ENCODE measurements around the gene ANAPC5. TPM values are rescaled to one million over a fixed set of nuclear protein-coding genes. Genes with fewer than 3 reads are reported as not detected.
A peak's percentile ranks its signal among the peaks of the same experiment; 100 is the strongest.
"Not testable (repeated sequence)": the region's sequence is repeated elsewhere in the genome, so short reads cannot be mapped to it uniquely, and the experiment has no call there.

ANAPC5 gene
- polyA plus RNA-seq, 1 experiment = 146 TPM

DNA sequence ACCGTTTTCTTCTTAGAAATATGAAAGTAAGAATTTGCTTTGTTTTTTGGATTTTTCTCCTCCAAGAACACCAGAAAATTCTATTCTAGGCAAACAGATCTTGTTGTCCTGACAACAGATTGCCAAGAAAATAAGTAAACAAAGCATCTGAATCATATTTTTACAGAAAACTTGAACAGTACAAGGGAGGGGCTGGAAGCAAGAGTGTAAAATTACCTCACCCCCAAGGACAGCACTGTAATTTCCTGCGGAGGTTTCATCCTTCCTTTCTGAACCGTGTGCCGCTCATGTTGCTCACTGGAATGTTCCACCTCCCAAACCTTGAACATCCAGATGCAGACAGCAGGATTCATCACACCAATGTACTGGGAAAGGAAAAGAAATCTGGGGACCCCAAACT lies 50.3 kb downstream of the ANAPC5 start:
- ChIA-PET CTCF (interaction anchor here (1.0 kb wide), 1 partner anchor 33 kb away, joined by 5 read pairs; no protein-coding TSS in a partner anchor), POLR2A (no interaction called here)
- Histone ChIP-seq H3K27me3 (ENCODE audit: control insufficient read depth, insufficient read depth, low read length) (no peaks in the 10 kb centered on the region), H3K27ac (ENCODE audit: low read depth, low read length) (no peak overlapping the region), H3K9me3 (ENCODE audit: control insufficient read depth, insufficient read depth, low read length) (no peaks in the 10 kb centered on the region), H3K4me3 (ENCODE audit: low read depth, low read length) (no peak overlapping the region)
- DNase-seq (ENCODE audit: low read depth, low spot score) = no peak
- TF ChIP-seq, protein P1, sequence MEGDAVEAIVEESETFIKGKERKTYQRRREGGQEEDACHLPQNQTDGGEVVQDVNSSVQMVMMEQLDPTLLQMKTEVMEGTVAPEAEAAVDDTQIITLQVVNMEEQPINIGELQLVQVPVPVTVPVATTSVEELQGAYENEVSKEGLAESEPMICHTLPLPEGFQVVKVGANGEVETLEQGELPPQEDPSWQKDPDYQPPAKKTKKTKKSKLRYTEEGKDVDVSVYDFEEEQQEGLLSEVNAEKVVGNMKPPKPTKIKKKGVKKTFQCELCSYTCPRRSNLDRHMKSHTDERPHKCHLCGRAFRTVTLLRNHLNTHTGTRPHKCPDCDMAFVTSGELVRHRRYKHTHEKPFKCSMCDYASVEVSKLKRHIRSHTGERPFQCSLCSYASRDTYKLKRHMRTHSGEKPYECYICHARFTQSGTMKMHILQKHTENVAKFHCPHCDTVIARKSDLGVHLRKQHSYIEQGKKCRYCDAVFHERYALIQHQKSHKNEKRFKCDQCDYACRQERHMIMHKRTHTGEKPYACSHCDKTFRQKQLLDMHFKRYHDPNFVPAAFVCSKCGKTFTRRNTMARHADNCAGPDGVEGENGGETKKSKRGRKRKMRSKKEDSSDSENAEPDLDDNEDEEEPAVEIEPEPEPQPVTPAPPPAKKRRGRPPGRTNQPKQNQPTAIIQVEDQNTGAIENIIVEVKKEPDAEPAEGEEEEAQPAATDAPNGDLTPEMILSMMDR (IDR thresholded peaks at IDR 0.05; ENCODE audit: low read depth, low read length) = no peak

DNA sequence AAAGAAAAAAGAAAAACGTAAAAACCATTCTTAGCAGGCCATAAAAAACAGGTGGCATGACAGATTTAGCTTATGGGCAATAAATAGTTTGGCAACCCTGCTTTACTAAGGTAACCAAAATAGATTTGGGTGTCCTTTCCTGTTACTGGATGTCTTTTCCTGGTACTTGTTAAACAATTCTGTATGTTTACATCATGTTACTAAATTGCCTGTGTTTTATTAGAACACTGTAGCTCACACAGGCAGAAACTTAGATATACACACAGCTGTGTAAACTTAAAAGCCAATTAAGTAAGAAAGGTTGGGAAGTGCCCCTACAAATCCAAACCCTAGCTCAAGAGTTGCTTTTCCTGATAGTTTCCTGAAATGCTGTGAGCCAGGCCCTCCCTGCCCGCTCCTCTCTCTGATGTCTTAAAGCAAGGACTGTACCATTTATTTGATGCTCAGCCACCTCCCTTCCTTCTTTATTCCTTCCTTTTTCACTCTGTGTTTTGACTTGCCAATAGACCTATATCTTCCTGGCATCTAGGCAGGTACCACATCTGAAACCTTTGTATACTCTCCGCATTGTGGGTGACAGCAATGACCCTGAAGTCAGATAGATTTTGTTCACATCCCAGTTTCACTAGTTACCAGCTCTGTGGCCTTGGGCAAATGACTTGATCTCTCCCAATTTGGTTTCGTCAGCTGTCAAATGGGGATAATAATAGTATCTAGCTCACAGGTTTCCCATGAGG lies 52.0 kb downstream of the ANAPC5 start:
- DNase-seq (ENCODE audit: low read depth, low spot score) = no peak
- CTCF ChIA-PET = no interaction called here
- TF ChIP-seq, protein P1 (IDR thresholded peaks at IDR 0.05; ENCODE audit: low read depth, low read length) = no peak
- Histone ChIP-seq H3K9me3 (ENCODE audit: control insufficient read depth, insufficient read depth, low read length) (no peaks in the 10 kb centered on the region; the same call in 1 of the 2 replicates), H3K27me3 (ENCODE audit: control insufficient read depth, insufficient read depth, low read length) (no peaks in the 10 kb centered on the region), H3K4me3 (ENCODE audit: low read depth, low read length) (no peak overlapping the region), H3K27ac (ENCODE audit: low read depth, low read length) (no peak overlapping the region)
- POLR2A ChIA-PET = no interaction called here

DNA sequence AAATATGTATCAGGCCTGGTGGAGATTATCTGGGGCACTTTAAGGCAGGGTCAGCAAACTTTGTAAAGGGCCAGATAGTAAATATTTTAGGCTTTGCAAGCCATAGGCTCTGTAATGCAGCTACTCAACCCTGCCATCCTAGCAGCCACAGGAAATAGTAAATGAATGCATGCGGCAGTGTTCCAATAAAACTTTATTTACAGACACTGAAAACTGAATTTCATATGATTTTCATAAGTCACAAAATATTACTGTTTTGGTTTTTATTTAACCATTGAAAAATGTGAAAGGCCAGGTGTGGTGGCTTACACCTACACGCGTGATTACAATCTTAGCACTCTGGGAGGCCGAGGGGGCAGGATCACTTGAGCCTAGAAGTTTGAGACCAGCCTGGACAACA lies 52.5 kb downstream of the ANAPC5 start:
- TF ChIP-seq, protein P1 (IDR thresholded peaks at IDR 0.05; ENCODE audit: low read depth, low read length) = no peak
- Histone ChIP-seq H3K4me3 (ENCODE audit: low read depth, low read length) (no peak overlapping the region), H3K27ac (ENCODE audit: low read depth, low read length) (no peak overlapping the region), H3K27me3 (ENCODE audit: control insufficient read depth, insufficient read depth, low read length) (no peaks in the 10 kb centered on the region), H3K9me3 (ENCODE audit: control insufficient read depth, insufficient read depth, low read length) (no peaks in the 10 kb centered on the region; the same call in 1 of the 2 replicates)
- ChIA-PET POLR2A (no interaction called here), CTCF (no interaction called here)
- DNase-seq (ENCODE audit: low read depth, low spot score) = no peak

DNA sequence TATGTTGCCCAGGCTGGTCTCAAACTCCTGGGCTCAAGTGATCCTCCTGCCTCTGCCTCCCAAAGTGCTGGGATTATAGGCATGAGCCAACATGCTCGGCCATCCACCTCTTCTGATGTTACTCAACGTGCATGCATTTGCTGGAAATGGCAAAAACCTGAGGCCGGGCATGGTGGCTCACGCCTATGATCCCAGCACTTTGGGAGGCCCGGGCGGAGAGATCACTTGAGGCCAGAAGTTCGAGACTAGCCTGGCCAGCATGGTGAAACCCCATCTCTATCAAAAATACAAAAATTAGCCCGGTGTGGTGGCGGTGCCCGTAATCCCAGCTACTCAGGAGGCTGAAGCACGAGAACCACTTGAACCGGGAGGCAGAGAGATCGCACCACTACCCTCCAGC lies 53.8 kb downstream of the ANAPC5 start:
- POLR2A ChIA-PET; CTCF ChIA-PET; H3K27ac ChIP-seq (ENCODE audit: low read depth, low read length); H3K4me3 ChIP-seq (ENCODE audit: low read depth, low read length); DNase-seq (ENCODE audit: low read depth, low spot score); H3K9me3 ChIP-seq (ENCODE audit: control insufficient read depth, insufficient read depth, low read length); H3K27me3 ChIP-seq (ENCODE audit: control insufficient read depth, insufficient read depth, low read length): not testable (repeated sequence)

DNA sequence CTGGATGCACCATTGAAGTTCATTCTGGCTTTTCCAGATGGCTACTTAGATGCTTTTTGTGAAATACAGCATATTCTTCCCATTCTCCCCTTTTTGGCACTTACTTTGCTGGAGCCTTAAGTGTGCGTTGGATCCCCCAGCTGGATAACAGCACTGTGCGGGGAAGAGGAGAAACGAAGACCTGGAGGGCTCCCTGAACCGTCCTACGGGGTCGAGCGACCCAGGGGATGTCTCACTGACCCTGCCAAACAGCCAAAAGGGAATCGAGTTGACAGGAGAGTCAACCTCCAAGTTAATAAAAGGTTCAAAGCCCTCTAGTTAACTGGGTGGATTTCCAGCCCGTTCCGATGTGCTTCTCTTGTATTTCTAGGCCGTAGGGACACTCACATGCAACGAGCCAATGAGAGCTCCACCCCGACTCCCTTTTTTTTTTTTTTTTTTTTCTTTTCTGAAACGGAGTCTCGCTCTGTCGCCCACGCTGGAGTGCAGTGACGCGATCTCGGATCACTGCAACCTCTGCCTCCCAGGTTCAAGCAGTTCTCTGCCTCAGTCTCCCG lies 54.7 kb downstream of the ANAPC5 start:
- H3K4me3 ChIP-seq (ENCODE audit: low read depth, low read length) = peak overlapping the region; percentile 75
- no peaks in the 10 kb centered on the region for H3K27me3 ChIP-seq (ENCODE audit: control insufficient read depth, insufficient read depth, low read length)
- TF ChIP-seq, protein P1 (IDR thresholded peaks at IDR 0.05; ENCODE audit: low read depth, low read length) = no peak
- CTCF ChIA-PET = interaction anchor here (0.6 to 1.5 kb wide), 6 partner anchors 13 to 916 kb away, joined by 3 to 5 read pairs (median 3); no protein-coding TSS in a partner anchor
- peak overlapping the region; percentile 11 for H3K27ac ChIP-seq (ENCODE audit: low read depth, low read length)
- no peaks in the 10 kb centered on the region; the same call in 1 of the 2 replicates for H3K9me3 ChIP-seq (ENCODE audit: control insufficient read depth, insufficient read depth, low read length)
- DNase-seq (ENCODE audit: low read depth, low spot score) = no peak
- POLR2A ChIA-PET = interaction anchor here (0.6 kb wide), 1 partner anchor 33 kb away, joined by 3 read pairs; no protein-coding TSS in a partner anchor

Data from AG04450 (cell line).